LNCAP (cell line): Measurements from ENCODE around the gene ODAPH.

ENCODE experiments used
- TF ChIP-seq, protein P1 (sequence below): fragments of 450-650 bp; IDR thresholded peaks from 2 replicates; pipeline ENCODE4 v1.5.1; 2017; ENCODE audit warnings: mild to moderate bottlenecking

ODAPH gene, protein sequence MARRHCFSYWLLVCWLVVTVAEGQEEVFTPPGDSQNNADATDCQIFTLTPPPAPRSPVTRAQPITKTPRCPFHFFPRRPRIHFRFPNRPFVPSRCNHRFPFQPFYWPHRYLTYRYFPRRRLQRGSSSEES

DNA sequence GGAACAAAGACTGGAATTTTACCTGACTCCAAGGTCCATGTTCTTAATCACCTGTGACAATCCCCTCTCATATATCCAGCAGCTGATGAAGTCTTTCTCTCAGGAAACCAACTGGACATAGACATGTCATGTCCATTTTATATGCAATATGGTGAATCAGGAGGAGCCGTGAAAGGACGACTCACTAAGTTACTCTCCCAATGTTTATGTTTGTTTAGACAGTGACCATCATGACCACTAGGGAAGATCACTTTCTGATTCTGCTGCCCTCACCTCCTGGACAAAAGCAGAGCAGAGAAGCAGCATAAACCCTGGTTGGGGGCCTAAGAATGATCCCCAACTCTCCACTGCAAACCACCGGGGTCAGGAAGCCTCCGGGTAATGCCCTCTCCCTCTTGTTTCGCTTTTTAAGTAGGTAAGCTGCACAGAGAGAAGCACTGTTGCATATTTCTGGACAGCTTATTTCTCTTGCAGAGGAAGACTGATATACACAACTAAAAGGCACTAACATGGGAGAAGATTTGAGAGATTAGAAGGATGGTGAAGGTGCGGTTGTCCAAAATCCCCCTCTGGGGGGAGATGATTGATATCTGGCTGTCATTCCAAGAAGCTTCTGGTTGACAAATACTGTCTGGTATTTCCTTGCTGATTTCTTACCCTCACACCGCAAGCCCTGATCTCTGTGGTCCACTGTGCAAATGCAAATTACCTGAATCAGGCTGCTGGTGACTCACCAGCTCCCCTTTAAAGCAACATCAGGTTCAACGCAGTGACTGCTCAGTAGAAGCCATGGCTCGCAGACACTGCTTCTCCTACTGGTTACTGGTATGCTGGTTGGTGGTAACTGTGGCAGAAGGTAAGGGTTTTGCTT lies at the start of gene ODAPH:
TSS of gene ODAPH (plus strand) at position 773 of the 871 bp plus-strand sequence. CDS start at position 790, 17 bp downstream.
- TF ChIP-seq, protein P1, sequence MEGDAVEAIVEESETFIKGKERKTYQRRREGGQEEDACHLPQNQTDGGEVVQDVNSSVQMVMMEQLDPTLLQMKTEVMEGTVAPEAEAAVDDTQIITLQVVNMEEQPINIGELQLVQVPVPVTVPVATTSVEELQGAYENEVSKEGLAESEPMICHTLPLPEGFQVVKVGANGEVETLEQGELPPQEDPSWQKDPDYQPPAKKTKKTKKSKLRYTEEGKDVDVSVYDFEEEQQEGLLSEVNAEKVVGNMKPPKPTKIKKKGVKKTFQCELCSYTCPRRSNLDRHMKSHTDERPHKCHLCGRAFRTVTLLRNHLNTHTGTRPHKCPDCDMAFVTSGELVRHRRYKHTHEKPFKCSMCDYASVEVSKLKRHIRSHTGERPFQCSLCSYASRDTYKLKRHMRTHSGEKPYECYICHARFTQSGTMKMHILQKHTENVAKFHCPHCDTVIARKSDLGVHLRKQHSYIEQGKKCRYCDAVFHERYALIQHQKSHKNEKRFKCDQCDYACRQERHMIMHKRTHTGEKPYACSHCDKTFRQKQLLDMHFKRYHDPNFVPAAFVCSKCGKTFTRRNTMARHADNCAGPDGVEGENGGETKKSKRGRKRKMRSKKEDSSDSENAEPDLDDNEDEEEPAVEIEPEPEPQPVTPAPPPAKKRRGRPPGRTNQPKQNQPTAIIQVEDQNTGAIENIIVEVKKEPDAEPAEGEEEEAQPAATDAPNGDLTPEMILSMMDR, result no peak; the same call in 1 of the 2 replicates

DNA sequence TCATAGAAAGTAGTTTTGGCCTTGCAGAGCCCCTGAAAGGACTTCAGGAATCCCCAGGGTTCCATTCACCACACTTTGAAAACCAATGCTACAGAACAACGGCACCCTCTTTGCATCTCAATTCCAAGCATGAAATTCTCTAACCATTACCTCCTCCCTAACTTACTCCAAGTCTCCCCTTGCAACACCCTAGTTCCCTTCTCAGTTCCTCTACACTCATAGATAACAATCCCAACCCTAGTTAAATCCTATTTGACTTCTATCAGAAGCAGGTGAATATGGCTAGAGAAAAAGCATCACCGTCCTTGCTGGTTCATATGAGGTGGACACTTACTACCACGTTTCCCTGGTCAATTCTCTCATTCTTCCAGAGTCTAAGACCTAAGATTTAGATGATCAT lies 44.0 kb upstream of the ODAPH start:
- TF ChIP-seq, protein P1, result no peak

DNA sequence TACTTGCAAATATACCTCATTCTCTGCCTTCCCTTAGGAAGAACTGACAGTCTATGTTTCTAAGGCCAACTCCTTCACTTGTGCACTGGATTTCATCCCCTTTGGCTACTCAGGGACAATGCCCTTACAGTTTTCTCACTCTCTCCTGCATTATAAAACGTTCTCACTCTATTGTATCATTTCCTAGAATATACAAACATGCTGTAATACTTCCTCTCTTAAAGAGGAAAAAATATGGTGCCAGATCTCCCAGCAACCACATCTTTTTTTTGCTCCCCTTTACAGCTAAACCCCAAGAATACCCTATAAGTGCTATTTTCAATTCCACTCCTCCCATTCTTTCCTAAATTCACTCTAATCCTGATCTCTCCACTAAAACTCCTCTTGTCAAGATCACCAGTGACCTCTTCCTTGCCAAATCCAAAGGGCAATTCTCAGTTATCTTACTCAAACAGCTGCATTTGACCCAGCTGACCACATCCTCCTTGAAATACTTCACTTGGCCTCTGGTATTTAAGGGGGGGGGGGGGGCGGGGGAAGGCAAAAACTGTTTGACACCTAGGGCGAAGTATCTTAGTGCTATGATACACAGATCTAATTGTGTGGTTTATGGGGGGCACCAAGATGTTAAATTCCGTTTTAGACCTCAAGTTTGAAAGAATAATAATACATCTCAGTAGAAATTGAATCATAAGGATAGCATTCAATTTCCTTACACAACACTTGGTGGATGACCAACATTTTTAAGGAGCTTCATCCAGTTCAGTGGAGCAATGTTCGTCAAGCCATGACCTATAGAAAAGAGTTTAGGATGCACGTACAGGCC lies 43.3 kb upstream of the ODAPH start:
- TF ChIP-seq, protein P1, result no peak

DNA sequence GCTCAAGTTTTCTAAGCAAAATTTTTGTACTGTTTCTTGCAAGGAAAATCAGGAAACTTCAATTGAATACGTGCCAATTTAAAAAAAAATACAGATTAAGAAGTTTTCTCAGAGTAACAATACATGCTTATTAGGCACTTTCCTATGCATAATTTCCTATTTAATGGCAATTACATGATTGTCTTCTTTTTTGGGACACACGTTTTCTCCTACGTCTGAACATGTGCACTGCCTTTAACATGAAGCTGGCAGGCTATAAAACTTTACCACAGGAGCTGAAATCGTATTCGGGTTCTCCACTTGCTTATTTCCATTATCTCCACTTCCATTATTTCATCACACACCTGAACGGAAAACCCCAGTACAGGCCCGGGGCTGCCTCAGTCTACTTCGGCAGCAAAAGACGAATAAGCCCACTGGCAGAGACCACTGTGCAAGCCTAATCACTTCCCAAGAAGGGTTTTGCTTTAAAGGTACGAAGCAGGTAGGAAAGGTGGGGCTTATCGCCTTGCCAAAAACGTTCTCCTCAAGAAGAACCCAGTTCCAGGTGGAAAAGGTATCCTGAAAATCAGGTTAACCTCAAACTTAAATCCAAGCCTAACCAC lies 42.2 kb upstream of the ODAPH start:
- TF ChIP-seq, protein P1, result no peak

DNA sequence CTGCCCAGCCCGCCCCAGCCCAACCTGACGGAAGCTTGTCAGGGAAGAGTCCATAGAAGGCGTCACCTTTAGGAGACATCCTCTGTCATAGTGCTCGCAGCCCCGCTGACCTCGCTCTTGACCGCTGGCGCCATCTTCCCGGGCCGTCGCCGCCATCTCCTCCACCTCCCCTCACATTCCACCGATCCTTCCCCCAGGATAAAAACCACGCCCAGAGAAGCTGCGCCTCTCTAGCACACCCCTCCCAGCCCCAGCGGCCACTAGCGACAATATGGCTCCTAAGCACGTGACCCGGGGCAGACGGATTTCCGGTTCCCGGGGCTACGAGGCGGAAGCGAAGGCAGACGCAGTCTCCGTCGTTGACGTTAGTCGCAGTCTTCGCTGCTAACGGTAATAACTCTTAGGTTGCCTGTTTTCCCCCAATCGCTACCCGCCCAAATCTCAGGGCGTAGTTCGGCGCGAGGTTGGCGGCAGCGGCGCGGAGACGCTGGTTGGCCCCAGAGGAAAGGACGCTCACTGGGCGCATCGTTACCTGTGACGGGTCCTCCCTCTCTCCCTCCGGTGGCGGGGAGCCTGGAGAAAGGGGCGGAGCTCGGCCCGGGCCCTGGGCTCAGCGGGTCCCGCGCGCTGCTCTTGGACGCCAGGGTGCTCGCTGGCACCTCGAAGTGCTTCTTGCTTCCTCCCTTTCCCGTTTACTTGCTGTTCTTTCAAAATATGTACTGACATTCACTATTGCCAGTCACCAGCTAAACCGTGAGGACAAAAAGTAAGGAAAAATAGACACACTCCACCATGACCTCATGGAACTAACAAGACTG lies 41.5 kb upstream of the ODAPH start, which contains the start of the genes RCHY1 and THAP6:
TSS of gene RCHY1 (minus strand) at position 273 of the 818 bp plus-strand sequence. CDS start at position 156, 117 bp downstream.
TSS of gene THAP6 (plus strand) at position 343 of the 818 bp plus-strand sequence. CDS start 980 bp downstream, outside the sequence.
- TF ChIP-seq, protein P1, result no peak

DNA sequence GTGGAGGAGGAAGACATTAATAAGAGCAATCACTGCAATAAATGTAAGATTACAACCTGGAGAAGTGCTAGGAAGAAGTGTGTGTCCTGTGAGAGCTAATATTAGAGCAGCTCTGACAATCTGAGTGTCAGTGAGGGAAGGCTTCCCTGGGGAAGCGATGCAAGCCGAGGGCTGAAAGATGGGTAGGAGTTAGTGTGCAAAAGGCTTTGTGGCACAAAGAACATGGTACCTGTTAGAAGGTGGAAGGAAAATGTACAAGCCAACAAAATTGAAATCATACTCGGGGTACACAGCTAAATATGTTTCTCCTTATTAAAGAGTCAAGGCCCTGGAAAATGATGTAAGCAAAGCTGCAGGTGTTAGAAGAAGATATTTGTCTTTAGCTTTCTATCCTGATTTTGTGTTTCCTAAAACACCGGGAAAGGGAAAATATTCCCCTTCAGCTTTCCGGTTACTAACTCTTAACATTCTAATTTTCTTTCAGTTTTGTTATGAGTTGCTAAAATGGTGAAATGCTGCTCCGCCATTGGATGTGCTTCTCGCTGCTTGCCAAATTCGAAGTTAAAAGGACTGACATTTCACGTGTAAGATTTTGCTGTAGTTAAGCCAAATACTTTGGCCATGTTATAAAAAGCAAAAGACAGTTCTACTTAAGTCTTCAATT lies 40.8 kb upstream of the ODAPH start:
- TF ChIP-seq, protein P1, result no peak
